SHP77 (cell line): ENCODE measurements around the gene MAPK1IP1L.
"Not testable (repeated sequence)": the region's sequence is repeated elsewhere in the genome, so short reads cannot be mapped to it uniquely, and the experiment has no call there.

Experiments
- DNase-seq, 2 experiments: peaks; one replicate each; lab custom pipeline; 2025; lab: John Stamatoyannopoulos, UW

The MAPK1IP1L gene

DNA sequence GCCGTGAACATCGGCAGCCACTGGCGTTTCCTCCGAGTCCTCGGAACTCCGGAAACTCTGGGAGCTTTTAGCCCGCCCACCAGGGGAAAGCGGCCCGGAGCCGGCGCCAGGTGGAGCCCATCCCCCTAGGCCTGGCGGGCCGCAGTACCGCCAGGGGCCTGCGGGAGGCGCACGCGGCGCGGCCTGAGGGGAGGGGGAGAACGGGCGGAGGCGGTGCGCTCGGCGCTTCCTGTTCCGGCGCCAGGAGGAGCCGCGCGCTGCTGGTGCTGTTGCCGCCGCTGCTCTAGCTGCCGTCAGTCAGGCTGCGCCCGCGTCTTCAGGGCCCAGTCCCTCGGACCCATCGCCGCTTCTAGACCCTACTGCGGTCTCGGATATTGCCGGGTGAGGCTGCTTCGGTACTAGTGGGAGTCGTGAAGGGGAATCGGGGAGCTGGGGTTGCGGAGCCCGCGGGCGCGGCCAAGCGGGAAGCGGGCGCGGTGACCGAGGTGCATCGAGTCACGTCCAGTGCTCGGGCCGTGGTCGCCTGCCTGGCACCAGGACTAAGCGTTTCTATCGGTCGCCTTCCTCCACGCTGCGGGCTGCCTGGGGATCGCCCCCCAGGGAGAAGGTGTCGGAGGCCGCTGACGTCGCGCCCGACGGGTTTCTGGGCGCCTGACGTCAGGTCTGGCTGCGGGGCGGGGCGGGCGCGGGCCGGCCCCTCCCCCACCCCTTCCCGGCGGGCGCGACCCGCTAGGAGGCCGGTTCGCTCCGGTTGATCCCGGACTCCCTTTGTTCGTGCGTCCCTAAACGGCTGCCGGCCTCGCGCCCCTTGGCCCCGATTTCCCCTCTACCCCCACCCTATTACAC, at the start of gene MAPK1IP1L:
TSS of gene MAPK1IP1L (plus strand) at position 225 of the 846 bp plus-strand sequence. CDS start 10,037 bp downstream, outside the sequence.
- peak; percentile 85 to 89 for DNase-seq

DNA sequence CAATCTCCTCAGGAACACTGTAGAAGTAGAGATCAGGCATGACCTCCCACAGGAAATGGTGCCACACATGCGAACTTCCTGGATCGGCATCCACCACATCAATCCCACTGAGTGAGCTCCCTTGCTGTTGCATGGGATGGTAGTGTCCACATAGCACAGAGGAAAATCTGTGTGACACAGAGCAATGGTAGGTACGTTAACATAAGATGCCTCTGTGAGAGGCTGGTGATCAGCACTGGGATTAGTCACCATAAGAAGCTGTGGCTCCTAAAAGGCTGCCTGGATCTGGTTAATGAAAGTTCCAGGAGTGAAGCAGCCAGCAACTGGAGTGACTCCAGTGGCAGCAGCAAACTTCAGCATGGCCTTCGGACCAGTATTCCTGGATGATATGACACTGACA, 46.4 kb upstream of the MAPK1IP1L start:
- no peak for DNase-seq

DNA sequence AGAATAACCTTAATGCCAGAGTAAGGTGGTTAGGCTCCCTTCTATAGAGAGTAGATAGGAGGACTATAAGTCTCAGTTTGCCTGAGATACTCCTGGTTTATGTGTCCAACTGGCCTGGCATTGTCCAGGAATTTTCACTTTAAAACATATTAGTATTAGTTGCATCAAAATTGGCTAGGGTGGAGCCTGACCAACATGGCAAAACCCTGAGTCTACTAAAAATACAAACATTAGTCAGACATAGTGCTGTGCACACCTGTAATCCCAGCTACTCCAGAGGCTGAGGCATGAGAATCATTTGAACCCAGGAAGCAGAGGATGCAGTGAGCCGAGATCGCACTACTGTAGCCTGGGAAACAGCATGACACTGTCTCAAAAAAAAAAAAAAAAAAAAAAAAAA, 36.4 kb upstream of the MAPK1IP1L start:
- no peak for DNase-seq

DNA sequence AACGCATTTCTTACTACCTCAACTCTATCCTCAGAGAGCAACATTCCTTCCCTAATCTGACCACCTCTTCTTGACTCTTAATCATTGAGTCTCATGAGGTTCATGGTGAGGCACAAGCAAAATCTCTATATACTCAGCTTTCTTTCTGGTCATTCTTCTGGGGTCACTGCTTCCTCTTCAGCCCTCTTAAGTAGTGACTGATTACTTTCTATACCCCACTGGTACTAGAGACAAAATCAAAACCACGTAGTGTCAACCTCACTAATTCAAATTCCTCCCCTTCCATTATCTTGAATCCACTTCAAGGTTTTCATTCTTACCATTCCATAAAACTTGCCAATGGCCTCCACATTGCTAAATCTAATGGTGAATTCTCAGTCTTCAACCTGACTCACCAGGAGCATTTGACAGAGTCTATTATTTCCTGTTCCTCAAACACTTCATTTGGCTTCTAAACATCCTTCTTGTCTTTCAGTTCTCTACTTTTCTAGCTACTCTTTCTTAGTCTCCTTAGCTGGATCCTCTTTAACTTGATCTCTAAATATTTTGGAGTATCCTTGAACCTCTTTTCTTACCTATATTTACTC, 31.4 kb upstream of the MAPK1IP1L start:
- no peak for DNase-seq

DNA sequence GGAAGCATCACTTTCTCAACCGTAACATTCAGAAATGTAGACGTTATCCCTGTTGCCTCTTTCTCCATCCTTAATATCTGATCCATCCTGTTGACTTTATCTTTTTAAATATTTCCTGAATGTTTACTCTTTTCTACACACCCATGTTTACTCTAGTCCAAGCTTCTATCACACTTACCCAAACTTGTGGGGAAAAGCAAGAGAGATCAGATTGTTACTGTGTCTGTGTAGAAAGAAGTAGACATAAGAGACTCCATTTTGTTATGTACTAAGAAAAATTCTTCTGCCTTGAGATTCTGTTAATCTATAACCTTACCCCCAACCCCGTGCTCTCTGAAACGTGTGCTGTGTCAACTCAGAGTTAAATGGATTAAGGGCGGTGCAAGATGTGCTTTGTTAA, 27.1 kb upstream of the MAPK1IP1L start:
- not testable (repeated sequence) for DNase-seq

DNA sequence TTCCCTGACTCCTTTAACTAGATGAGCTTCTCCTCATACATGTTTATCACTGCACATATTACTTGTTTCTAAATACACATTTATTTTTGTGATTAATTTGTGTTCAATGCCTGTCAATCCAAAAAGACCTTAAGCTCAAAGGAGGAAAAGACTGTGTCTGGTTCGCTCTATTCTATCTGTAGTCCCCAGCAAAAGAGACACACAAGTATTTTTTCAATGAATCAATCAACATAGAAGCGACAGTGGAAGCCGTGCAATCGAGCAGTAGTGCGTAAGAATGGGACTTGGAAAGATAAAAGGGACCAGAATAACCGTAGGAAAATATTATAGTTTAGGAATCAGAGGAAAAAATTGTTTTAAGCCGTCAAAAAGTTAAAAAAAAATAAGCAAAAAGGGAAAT, 25.5 kb upstream of the MAPK1IP1L start:
- DNase-seq, result no peak

DNA sequence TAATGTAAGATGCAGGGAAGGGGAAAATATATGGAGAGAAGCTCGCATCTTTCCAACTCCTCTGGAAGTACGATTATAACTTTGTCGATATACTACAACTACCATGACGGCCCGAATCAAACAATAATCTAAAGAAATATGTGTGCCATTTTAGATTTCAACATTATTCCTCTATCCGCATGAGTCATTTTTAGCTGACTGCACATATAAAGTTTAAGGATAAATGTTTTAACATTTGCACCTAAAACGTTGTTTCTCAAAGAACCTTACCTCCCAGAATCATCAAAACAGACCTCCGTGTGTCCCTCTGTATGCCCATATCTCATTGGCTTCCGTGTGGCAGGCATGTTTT, 25.0 kb upstream of the MAPK1IP1L start:
- no peak for DNase-seq

DNA sequence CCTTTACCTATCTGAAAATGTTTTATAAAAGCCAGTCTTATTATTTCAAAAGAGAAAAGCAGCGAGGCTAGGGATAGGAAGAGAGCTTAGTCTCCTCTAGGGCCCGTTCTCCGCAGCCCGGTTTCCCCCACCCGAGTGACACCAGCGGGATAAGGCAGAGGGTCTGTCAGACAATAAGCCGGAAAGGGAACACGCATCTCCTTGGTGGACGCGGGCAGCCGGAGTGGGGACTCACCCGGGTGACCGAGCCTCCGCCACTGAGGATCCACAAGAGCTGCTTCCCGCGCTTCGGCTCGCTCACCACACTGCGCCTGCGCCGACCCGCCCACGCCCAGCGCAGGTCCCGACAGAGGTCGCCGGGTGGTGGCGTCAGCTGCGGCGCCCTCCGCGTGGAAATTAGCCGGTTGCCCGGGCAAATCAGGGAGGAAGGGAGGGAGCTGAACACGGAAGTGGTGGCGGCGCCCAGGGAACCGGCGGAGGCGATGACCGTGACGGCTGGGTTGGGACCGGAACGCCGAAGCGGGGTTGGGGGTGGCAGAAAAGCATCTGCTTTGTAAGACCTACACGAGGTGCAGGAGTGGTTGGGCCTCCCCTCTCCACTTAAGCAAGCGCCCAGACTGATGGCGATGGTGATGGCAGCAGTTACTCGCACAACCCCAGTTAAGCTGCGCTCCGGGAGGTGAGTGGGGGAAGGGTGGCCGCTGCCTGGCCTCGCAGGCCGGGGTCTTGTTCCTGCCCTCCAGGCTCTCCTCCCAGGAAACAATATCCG, 24.5 kb upstream of the MAPK1IP1L start, which contains the start of the genes SOCS4 and WDHD1:
TSS of gene SOCS4 (plus strand) at position 444 of the 769 bp plus-strand sequence. CDS start 15,806 bp downstream, outside the sequence.
TSS of gene WDHD1 (minus strand) at position 307 of the 769 bp plus-strand sequence. CDS start 312 bp downstream, outside the sequence.
- peak; percentile 91 to 95 for DNase-seq

DNA sequence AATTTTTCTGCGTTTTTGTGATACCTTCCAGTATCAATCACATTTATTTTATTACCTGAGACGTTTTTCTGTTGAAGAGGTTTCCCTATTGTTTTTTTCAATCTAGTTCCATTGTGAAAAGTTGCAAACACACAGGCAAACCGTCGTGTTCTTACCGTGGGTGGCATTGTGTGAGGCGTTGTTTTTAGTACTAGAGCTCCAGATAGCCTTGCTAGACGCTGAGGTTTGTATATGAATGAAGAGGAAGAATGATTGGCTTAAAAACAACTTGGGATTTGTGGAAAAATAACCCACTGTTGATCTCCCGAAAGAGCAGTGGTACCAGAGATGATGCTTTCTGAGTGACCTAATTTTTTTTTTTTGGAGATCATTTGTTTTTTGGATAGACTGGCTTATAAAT, 23.4 kb upstream of the MAPK1IP1L start:
- peak in 1 of 2 experiments; percentile 2 for DNase-seq

DNA sequence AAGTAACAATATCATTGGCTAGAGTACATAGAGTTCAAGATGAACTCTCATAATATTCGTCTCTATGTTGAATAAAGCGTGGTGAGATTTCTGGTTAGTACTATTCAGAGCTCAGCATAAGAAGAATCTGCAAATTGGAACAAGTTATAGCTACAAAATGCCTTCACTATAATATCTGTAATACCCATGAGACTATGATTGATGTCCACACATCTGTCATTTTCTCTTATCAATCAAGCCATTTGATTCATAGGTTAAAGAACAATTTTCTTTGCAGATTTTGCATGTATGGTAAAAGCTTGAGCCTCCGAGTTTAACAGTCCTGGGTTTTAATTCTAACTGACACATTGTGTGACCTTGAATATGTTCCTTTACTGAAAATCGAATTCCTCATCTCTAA, 23.0 kb upstream of the MAPK1IP1L start:
- DNase-seq, result no peak

DNA sequence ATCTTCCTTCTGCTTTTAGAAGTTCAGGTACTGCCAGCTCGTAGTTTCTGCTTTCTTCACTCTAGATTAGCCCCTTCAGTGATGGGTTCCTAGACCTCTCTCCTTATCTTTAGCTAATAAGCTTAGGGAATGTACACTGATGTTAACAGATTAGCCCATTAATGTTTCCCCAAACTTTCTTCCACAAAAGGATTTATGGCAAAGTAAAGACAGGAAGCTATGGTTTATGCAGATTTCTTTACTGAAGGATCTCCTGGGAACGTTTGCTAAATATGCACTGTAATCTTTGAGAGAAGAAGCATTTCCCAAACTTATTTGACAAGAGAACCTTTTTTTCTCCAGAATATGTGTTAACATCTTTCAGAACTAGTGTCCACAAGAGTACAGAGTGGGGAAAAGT, 20.3 kb upstream of the MAPK1IP1L start:
- no peak for DNase-seq

DNA sequence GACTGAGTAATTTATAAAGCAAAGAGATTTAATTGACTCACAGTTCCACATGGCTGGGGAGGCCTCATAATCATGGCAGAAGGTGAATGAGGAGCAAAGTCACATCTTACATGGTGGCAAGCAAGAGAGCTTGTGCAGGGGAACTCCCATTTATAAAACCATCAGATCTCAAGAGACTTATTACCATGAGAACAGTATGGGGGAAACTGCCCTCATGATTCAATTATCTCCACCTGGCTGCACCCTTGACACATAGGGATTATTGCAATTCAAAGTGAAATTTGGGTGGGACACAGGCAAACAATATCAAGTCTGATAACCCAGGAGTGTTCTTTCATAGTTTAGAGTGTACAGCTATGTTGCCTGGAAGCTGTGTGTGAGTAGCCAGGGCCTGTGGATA, 13.5 kb upstream of the MAPK1IP1L start:
- DNase-seq, result not testable (repeated sequence)

DNA sequence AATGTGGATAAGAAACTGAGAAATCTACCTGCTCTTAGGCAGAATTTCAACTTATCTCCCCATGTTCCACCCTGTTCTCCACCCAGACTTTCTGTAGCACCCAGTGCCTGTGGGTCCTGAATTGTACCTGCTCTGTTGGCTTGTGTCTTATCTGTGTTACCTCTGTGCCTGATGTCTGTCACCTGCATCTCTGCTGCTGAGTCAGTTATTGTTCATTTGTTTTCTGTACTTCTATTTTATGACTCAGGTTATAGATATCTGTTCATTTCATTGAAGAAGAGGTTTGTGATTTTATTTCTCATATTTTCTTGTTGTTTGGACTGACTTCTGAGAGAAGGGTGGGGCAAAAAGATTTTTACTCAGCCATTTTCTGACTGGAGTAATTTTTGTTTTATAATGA, 12.7 kb upstream of the MAPK1IP1L start:
- no peak for DNase-seq

DNA sequence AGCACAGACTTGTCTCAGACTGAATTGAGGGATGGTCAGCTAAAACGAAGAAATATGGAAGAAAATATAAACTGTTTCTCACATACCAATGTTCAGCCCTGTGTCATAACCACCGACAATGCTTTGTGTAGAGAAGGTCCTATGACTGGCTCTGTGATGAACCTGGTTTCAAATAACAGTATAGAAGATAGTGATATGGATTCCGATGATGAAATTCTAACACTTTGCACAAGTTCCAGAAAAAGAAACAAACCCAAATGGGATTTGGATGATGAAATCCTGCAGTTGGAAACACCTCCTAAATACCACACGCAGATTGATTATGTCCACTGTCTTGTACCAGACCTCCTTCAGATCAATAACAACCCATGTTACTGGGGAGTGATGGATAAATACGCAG, 7.9 kb upstream of the MAPK1IP1L start:
- no peak for DNase-seq

DNA sequence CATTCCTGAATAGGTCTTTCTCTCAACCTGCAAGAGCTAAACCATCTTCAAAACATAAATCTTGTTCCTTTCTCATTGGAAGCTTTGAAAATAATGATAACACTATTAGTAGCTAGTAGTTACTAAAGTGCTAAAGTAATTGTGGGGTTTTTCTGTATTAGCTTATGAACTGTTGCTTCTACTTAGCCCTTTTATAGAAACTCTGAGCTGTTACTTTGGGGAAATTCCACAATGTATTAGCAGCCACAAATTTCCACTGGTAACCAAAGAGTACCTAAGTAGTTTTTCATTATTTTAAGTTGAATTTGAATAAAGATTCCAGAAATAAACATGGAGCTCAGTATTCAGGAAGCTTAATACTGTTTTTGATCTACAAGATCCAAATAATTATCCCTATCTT, 6.4 kb upstream of the MAPK1IP1L start:
- no peak for DNase-seq

DNA sequence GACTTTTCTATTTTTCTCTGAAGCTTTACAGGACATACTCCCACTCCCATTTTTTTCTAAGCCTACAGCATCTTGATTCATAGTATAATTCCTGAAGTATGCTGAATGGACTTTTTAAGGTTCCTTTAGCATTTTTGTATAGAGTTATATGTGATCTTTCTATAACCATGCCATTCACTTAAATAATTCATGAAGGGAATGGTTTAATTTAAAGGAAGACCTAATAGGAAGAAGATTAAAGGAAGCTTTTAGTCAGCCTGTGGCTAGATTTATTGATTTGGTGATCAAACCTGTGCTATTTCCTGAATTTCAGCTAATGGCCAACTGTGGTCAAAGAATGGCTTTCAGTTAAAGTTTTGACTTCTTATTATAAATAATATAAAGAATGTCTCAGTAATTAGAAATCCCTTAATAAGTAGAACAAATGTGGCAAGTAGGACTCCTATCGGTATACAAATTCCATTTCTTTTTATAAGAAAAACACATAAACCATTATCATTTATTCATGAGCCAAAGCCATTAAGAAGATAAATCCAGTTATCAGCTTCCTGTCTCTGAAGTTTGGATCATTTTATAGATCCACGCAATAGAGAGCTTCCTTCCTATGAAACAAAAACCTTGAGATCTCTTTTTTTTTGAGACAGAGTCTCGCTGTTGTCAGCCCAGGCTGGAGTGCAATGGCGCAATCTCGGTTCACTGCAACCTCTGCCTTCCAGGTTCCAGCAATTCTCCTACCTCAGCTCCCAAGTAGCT, 4.0 kb upstream of the MAPK1IP1L start:
- DNase-seq, result no peak

DNA sequence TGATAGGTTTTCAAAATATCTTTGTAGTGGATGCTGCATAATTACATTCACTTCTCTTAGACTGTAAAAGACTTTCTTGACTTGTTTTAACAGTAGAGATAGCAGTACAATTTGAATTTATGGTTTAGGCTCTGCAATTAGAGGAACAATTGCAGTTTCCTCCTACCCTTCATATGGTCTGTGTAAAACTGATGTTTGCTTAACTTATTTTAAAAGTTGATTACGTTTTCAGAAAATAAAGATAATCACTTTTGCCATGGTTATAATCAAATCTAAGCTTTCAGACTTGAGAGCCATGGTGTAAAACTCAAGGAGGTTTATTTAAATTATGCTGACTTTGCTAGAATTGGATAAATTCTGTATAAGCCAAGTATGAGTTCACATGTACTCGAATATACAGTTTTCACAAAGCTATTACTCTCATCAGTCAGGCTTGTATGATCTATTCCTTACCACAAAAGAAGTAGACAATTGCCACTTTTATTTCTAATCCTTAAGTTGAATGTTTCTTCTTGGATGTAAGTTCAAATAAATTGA, 2.5 kb upstream of the MAPK1IP1L start:
- no peak for DNase-seq

DNA sequence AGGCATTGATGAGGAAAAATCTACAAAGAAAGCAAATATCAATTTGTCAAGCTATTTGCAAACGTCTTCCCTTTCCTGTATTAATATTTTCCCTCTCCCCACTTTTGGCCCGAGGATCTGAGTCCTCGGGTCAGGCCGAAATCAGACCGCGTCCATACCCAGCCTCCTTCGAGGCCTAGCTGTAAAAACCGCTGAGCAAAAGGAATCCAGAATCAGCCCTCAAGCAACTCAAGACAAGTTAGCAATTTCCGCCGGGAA, 353 bp upstream of the MAPK1IP1L start:
- no peak for DNase-seq

DNA sequence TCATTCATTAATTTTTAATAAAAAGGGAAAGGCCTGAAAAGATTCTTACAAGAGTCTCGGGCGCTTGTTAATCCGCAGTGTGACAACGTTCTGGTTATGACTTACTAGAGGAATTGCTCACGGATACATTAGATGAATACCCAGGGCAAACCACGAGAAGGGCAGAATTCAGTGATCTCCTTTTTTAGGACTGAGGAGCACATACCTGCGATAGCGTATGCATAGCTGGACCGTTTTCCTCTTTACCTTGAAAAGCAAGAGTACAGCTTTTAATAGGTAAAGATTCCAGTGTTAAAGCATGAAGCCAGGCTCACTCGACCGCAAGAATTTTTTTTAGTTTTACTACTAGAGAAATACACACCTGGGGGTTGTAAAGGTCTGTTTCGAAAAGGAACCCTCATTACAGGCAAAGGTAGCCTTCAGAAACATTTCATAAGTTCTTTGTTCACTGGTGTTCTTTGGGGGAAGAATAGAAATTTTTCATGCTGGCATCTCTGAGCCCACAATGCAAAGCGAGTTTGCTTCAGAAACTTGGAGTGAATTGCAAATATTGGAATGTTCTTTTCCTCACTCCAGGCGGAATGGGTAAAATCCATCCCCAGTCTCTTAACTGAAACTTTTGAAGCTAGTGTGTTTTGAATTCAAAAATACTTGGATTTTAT, 953 bp downstream of the MAPK1IP1L start:
- no peak for DNase-seq

DNA sequence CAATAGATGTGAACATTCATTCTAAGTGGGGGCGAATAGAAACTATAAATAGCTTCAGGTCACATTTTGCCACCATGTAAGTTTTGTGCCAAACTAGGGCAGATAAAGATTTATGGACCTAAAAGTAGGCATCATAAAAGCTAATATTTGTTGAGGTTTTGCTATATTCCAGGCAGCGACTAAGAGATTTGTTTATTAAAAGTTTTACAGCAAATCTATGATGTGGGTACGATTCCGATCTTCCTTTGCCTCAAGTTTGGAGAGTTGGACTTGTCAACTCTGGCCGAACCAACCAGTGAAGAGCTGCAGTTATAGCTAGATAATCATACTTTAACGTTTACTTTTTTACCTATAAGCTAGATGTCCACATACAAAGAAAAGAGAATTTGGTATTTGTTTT, 1.6 kb downstream of the MAPK1IP1L start:
- no peak for DNase-seq

DNA sequence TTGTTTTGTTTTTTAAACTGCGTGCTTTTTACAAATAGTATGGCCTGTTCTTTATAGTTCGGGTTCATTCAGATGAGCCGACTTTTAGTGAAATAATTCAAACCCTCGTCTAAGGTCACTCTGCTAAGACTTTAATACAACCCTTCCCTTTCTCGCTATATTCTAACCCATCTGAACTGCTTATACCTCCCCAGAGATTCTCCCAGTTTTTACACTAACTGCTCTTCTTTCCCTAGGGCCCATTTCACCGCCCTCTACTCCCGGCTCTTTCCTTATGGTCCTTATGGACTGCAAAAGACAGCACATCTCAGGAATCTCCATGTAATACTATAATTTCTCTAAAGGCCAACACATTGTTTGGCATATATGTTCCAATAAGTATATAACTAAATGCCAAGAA, 2.1 kb downstream of the MAPK1IP1L start:
- no peak for DNase-seq
